SK-N-SH treated with all-trans-retinoic acid at 6 μM for 48 hours (cell line): ENCODE data around the gene WBP4.

Experiments used
- ATAC-seq: fragments of 200-7000 bp; cut with Tn5 transposase; 3 replicates; pipeline ENCODE4 v1.9.1; 2020; ENCODE audit warnings: mild to moderate bottlenecking, moderate library complexity
- ARNTL ChIP-seq: fragments of 450-650 bp; formaldehyde crosslinking; IDR thresholded peaks from 2 replicates; pipeline ENCODE4 v1.5.0; 2020; ENCODE audit warnings: low read depth, mild to moderate bottlenecking, moderate library complexity, borderline replicate concordance
- BACH2 ChIP-seq: fragments of 250-450 bp; sonication (Bioruptor Pico); IDR thresholded peaks from 2 replicates; pipeline ENCODE4 v1.9.0; 2021; ENCODE audit warnings: mild to moderate bottlenecking, borderline replicate concordance
- CSRNP3 ChIP-seq: fragments of 250-450 bp; sonication (Bioruptor Pico); IDR thresholded peaks from 2 replicates; pipeline ENCODE4 v1.5.1; 2021; ENCODE audit warnings: mild to moderate bottlenecking, moderate library complexity
- POU6F1 ChIP-seq: fragments of 250-450 bp; sonication (Bioruptor Pico); IDR thresholded peaks from 2 replicates; pipeline ENCODE4 v1.8.0; 2021; ENCODE audit warnings: low read depth, mild to moderate bottlenecking, moderate library complexity, borderline replicate concordance
- RARB ChIP-seq: fragments of 250-450 bp; sonication (Bioruptor Pico); IDR thresholded peaks from 2 replicates; pipeline ENCODE4 v1.8.0; 2021; ENCODE audit warnings: mild to moderate bottlenecking, moderate library complexity
- TCF4 ChIP-seq: fragments of 250-450 bp; sonication (Bioruptor Pico); IDR thresholded peaks from 2 replicates; pipeline ENCODE4 v1.8.0; 2021; ENCODE audit warnings: mild to moderate bottlenecking, moderate library complexity, borderline replicate concordance
- TSHZ2 ChIP-seq: fragments of 250-450 bp; sonication (Bioruptor Pico); IDR thresholded peaks from 2 replicates; pipeline ENCODE4 v1.5.0; 2020; ENCODE audit warnings: mild to moderate bottlenecking, moderate library complexity
- ZNF565 ChIP-seq: fragments of 450-650 bp; formaldehyde crosslinking; conservative IDR thresholded peaks from 2 replicates; pipeline ENCODE4 v1.5.0; 2020; ENCODE audit warnings: low read depth, mild to moderate bottlenecking, moderate library complexity

The WBP4 gene

GRCh38 chr13:41131660-41132511 is 70.6 kb downstream of the WBP4 start:
- peak; percentile 31 for ATAC-seq

- ATAC-seq = peak; percentile 99
Measured at GRCh38 chr13:41132512-41133152, 71.3 kb downstream of the WBP4 start, which contains the start of gene KBTBD6. Gene KBTBD6, minus strand, starts transcription at chr13:41132802. Its CDS starts 291 bp downstream, at chr13:41132511.

More at GRCh38 chr13:41132512-41133152, 71.3 kb downstream of the WBP4 start, which contains the start of gene KBTBD6:
- TF ChIP-seq TCF4 (CRISPR knock-in tag) = no peak
- TF ChIP-seq TSHZ2 (CRISPR knock-in tag) = peak; percentile 64
- no peak for TF ChIP-seq BACH2 (CRISPR knock-in tag)
- no peak for TF ChIP-seq ZNF565
- no peak for TF ChIP-seq ARNTL (CRISPR knock-in tag)
- TF ChIP-seq POU6F1 = no peak
- TF ChIP-seq CSRNP3 (CRISPR knock-in tag) = no peak
- no peak for TF ChIP-seq RARB
